Gastroesophageal sphincter (tissue), 3 donors: Measurements from ENCODE around the gene WDR93.

Source experiments
- CTCF ChIP-seq, 4 experiments: fragments of 200-600 bp in 2 of 4; fragments of 450-650 bp in 2 of 4; sonication (generic) in 1 of 4; IDR thresholded peaks; one replicate each; pipeline ENCODE4 v1.5.1; 2017 to 2019; ENCODE audit warnings: antibody characterized with exemption in 4 of 4, mild to moderate bottlenecking in 2 of 4, moderate library complexity in 2 of 4
- POLR2A ChIP-seq, 2 donors: fragments of 450-650 bp; IDR thresholded peaks; one replicate each; pipeline ENCODE4 v1.6.1; 2017; ENCODE audit warnings: antibody characterized with exemption in 2 of 2, mild to moderate bottlenecking in 2 of 2, moderate library complexity in 1 of 2

DNA sequence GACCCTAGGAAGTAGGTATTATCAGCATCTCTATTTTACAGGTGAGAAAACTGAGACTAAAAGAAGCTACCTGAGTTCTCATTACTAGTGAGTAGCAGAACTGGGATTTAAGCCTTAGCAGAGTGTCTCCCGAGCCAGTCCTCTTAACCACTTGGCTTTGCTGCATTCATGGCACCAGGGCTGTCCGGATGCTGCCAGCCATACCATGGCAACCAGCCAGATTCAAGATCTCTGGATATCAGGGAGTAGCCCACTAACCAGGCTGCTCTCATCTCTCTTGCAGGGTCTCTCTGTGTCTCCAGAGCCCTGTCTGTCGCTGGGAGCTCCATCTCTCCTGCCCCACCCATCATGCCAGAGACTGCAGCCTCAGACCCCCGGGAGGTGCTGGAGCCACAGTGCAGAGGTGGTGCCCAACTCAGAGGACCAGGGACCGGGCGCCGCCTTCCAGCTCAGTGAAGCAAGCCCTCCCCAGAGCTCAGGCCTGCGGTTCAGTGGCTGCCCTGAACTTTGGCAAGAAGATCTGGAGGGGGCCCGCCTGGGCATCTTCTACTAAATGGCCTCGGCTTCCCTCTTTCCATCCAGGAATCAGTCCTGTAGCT lies 87.3 kb downstream of the WDR93 start:
- TF ChIP-seq POLR2A (IDR thresholded peaks at IDR 0.05), result no peak
- TF ChIP-seq CTCF (IDR thresholded peaks at IDR 0.05), result no peak
